TTC549 (cell line): Measurements from ENCODE around the gene SLC7A14.

Experiments used
- FAIRE-seq: peaks from 2 replicates; lab custom pipeline; 2012; peaks lifted over from hg19 to GRCh38; lab: Jason Lieb, UNC

Gene SLC7A14

GRCh38 chr3:170496026-170496867, 89.6 kb downstream of the SLC7A14 start:
- no peak for FAIRE-seq

GRCh38 chr3:170494766-170495165, 91.1 kb downstream of the SLC7A14 start:
- FAIRE-seq: no peak

GRCh38 chr3:170493712-170494182, 92.1 kb downstream of the SLC7A14 start:
- FAIRE-seq: no peak

GRCh38 chr3:170491901-170492300, 94.0 kb downstream of the SLC7A14 start:
- FAIRE-seq: no peak

- FAIRE-seq: no peak
These were observed 94.9 kb downstream of the SLC7A14 start for GRCh38 chr3:170490828-170491560.

GRCh38 chr3:170488802-170489201, 97.1 kb downstream of the SLC7A14 start:
- no peak for FAIRE-seq

GRCh38 chr3:170487031-170487430, 98.8 kb downstream of the SLC7A14 start:
- FAIRE-seq: no peak

GRCh38 chr3:170486398-170486797, 99.5 kb downstream of the SLC7A14 start:
- no peak for FAIRE-seq

- FAIRE-seq: no peak
These were observed 100.2 kb downstream of the SLC7A14 start for GRCh38 chr3:170485696-170486095.

GRCh38 chr3:170485294-170485693, 100.6 kb downstream of the SLC7A14 start:
- no peak for FAIRE-seq

GRCh38 chr3:170484869-170485268, 101.0 kb downstream of the SLC7A14 start:
- no peak for FAIRE-seq

- no peak for FAIRE-seq
These were observed 102.2 kb downstream of the SLC7A14 start for GRCh38 chr3:170483485-170484262.

- FAIRE-seq: no peak
These were observed 103.7 kb downstream of the SLC7A14 start for GRCh38 chr3:170482199-170482598.

- FAIRE-seq: no peak
These were observed 105.8 kb downstream of the SLC7A14 start for GRCh38 chr3:170480111-170480510.

GRCh38 chr3:170477395-170477794, 108.5 kb downstream of the SLC7A14 start:
- no peak for FAIRE-seq

GRCh38 chr3:170476291-170476690, 109.6 kb downstream of the SLC7A14 start:
- no peak for FAIRE-seq

- FAIRE-seq: no peak
These were observed 110.7 kb downstream of the SLC7A14 start for GRCh38 chr3:170475092-170475685.

- FAIRE-seq: no peak
These were observed 112.5 kb downstream of the SLC7A14 start for GRCh38 chr3:170473358-170473757.

GRCh38 chr3:170471149-170471548, 114.7 kb downstream of the SLC7A14 start:
- no peak for FAIRE-seq

- FAIRE-seq: no peak
These were observed 115.5 kb downstream of the SLC7A14 start for GRCh38 chr3:170470063-170471016.
